Caki2 (cell line): Measurements from ENCODE around the gene RHBDL1. TPM values are rescaled to one million over a fixed set of nuclear protein-coding genes. Genes with fewer than 3 reads are reported as not detected.

Experiments used
- DNase-seq: peaks from one replicate; pipeline ENCODE4 v3.0.0-alpha.2; 2015; ENCODE audit warnings: low read depth
- in situ Hi-C: cut with HindIII; loops from 2 replicates; pipeline ENCODE4 v1.10.0; 2016; ENCODE audit warnings: low sequenced_read_pairs, low pct_unique_long_range_greater_than_20kb, mixed read lengths
- total RNA-seq: library from RNA; depleted of rRNA; stranded (reverse); fragments of >200 nt; shearing (Covaris generic); gene quantifications from 2 replicates; pipeline ENCODE4 v1.2.3, GENCODE V29; 2014; ENCODE audit warnings: low replicate concordance

Gene RHBDL1
- total RNA-seq, 1 experiment from 2014 or later = 0.68 TPM

- DNase-seq = peak; percentile 92
- in situ Hi-C loops = no loop called here
Observed at GRCh38 chr16:648781-649589, 26.5 kb upstream of the RHBDL1 start, which contains the start of gene WDR90. TSS of gene WDR90 (plus strand) at chr16:649365. CDS start at chr16:649417, 52 bp downstream.

DNA sequence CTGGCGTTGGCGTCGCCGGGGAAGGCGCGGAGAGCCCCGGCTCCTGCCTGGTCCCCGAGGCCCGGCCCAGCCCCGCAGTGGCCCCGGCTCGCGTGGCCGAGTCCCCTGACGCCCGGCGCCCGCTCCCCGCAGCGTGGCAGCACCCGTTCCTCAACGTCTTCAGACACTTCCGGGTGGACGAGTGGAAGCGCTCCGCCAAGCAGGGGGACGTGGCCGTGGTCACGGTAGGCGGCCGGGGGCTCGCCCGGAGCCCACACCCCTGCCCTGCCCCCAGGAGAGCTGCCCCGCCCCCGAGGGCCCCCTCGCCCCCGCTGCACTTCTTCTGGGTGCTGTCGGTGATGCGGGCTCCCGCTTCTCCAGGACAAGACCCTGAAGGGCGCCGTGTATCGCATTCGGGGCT lies 25.8 kb upstream of the RHBDL1 start:
- DNase-seq = no peak
- in situ Hi-C loops = no loop called here

DNA sequence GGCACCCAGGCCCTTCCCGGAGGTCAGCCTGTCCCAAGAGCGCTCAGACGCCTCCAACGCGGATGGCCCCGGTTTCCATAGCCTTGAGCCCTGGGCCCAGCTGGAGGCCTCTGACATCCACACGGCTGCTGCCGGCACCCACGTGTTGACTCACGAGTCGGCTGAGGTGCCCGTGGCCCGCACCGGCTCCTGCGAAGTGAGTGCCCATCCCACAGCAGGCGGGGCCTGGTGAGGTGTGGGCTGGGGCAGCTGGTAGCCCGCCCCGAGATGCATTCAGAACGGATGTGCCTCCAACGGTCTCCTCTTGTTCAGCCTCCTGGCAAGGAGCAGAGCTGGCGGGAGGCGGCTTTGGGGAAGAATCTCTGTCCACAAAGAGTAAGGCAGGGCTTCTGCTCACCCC lies 23.6 kb upstream of the RHBDL1 start:
- in situ Hi-C loops = no loop called here

DNA sequence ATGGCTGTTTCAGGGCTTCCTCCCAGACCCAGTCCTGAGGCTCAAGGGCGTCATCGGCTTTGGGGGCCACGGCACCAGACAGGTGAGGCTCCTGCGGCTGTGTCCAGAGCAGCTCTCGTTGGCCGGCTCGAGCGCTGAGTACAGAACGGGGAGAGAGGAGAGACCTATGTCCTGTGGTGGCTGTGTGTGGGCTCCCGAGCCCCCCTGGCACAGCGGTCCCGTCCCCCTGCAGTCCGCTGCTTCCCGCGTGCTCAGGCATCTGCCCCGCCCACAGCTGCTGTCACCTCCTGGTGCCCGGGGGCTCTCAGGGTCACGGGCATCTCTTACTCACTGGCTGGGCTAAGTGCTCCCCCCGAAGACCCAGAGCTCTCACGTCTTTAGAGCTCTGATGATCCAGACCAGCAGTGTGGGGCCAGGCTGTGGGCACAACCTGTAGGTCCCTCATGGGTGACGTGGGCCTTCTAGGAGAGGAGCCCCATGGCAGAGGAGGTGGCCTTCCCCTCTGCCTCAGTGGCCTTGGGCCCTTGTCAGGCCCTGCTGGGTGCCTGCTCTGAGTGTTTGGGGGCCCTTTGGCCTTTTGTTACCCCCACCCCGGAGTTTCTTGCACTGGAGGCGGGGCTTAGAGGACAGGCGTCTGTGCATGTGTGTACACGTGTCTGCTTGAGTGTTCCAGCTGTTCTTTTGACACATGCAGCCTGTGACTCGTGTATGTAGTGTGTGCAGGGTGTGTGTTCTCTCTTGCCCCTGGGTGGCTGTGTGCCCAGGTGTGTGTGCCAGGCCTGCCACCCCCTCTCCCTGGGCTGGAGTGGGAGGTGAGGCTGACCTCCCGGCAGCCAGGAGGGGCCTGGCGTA lies 22.8 kb upstream of the RHBDL1 start:
- no peak for DNase-seq
- in situ Hi-C loops = no loop called here

More for the DNA sequence above, 23.6 kb upstream of the RHBDL1 start:
- DNase-seq = no peak

- in situ Hi-C loops = no loop called here
Observed at GRCh38 chr16:654034-654433, 21.4 kb upstream of the RHBDL1 start.

DNA sequence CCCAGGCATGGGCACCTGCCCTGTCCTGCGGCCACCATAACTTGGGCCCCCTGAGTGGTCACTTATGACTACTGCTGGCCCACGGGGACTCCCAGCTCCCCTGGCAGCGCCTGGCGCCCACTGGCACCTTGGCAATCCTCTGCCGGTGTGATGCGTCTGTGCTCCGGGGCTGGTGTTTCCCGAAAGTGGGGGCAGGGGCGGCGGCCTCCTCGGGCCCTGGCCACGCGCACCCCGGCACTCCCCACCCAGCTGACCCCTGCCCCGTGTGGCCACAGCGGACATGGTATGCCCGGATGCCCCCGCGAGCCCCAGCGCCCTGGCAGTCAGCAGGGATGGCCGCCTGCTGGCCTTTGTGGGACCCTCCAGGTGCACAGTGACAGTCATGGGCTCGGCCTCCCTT lies 18.0 kb upstream of the RHBDL1 start:
- DNase-seq = no peak
- in situ Hi-C loops = no loop called here

More at GRCh38 chr16:654034-654433, 21.4 kb upstream of the RHBDL1 start:
- no peak for DNase-seq

DNA sequence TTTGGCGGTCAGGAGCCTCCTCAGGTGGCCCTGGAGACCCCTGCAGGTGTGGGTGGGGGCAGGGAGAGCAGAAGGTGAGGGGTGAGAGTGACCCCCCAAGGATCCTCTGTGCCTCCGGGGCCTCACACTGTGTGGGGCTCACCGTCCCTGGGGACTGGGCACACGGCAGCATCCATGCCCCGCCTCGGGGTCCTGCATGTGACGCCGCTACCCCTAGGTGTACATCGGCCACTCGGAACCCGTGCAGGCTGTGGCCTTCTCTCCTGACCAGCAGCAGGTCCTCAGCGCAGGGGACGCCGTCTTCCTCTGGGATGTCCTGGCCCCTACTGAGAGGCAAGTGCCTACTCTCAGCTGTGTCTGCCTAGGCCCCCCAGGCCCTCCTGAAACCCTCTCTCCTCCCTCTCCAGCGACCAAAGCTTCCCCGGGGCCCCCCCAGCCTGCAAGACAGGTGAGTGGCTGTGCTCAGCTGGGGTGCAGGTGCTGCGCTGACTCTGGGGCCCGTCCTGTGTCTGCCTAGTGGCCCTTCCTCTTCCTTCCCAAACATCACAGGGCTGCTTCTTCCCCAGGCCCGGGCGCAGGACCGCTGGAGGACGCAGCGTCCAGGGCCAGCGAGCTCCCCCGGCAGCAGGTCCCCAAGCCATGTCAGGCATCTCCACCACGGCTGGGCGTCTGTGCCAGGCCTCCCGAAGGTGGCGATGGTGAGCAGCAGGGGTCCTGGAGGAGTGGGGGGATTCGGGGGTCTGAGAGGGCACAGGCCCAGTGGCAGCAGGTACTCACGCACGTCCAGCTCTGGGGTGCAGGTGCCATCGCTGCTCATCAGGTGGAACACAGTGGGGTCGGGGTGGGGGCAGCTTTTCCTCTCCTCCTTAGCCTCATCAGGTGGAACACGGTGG lies 16.5 kb upstream of the RHBDL1 start:
- DNase-seq = no peak
- in situ Hi-C loops = no loop called here

DNA sequence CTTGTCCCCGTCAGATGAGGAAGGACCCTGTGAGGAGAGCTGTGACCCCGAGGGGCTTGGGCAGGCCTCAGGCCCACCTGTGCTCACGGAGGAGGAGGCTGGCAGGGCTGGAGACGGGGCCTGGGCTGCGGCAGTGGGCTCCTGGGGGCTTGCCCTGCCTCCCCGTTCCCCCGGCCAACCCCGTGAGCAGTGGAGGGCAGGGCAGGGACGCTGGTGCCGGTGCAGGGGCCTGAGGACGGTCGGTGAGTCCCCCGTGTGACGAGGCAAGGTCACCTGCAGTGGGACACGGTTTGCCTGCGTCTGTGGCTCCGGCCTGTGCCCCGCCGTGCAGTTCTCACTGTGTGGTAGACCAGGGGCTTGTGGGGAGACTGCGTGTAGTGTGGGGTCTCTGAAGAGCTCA lies 15.9 kb upstream of the RHBDL1 start:
- DNase-seq = no peak
- in situ Hi-C loops = no loop called here

- in situ Hi-C loops = no loop called here
- no peak for DNase-seq
Observed at GRCh38 chr16:660132-660458, 15.4 kb upstream of the RHBDL1 start.

GRCh38 chr16:660459-661183 lies 14.8 kb upstream of the RHBDL1 start:
- DNase-seq = peak; percentile 88
- in situ Hi-C loops = no loop called here

- in situ Hi-C loops = no loop called here
- DNase-seq = no peak
Observed at GRCh38 chr16:661184-661821, 14.2 kb upstream of the RHBDL1 start.

DNA sequence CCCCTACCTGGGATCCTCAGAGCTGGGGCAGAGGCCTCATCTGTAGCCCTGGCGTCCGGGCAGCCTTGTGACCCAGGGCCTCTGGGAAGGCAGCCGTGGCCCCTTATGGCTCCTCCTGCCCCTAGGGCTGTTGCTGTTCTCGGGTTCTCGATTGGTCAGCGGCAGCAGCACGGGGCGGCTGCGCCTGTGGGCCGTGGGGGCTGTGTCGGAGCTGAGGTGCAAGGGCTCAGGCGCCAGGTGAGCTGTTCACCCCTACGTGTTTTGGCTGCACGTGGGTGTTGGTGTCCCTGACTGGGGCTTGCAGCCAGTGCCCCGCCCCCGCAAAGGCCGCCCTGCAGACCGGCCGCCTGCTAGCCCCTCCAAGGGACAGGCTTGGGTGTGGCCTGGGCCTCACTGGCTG lies 13.4 kb upstream of the RHBDL1 start:
- in situ Hi-C loops = no loop called here
- no peak for DNase-seq

- in situ Hi-C loops = no loop called here
Observed at GRCh38 chr16:662597-662996, 12.9 kb upstream of the RHBDL1 start.

GRCh38 chr16:666572-666971 lies 8.9 kb upstream of the RHBDL1 start:
- DNase-seq = no peak
- in situ Hi-C loops = no loop called here

More at GRCh38 chr16:662597-662996, 12.9 kb upstream of the RHBDL1 start:
- no peak for DNase-seq

DNA sequence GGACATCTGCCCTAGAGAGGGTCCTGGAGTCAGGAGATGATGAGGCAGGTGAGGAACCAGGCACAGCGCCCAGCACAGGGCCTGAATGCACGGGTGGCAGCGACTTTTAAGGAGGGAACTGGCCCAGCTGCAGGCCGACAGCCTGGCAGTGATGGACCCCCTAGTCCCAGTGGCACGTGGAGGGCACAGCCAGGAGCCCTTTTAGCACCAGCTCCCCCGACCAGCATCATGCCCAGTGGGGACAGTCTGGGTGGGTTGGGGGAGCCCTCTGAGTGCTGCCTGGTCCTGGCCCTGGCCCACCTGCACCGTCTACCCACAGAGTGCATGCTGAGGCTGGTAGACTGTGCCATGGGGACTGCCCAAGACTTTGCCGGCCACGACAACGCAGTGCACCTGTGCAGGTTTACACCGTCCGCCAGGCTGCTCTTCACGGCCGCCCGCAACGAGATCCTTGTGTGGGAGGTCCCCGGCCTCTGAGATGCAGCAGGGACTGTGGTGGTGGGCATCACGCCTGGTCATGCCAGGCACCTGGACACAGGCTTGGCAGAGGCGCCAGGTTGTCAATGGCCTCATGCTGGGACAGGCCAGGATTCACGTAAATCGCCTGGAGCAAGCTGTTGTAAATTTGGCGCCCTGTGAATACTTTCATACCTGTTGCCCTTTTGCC lies 8.2 kb upstream of the RHBDL1 start:
- in situ Hi-C loops = no loop called here
- DNase-seq = no peak

DNA sequence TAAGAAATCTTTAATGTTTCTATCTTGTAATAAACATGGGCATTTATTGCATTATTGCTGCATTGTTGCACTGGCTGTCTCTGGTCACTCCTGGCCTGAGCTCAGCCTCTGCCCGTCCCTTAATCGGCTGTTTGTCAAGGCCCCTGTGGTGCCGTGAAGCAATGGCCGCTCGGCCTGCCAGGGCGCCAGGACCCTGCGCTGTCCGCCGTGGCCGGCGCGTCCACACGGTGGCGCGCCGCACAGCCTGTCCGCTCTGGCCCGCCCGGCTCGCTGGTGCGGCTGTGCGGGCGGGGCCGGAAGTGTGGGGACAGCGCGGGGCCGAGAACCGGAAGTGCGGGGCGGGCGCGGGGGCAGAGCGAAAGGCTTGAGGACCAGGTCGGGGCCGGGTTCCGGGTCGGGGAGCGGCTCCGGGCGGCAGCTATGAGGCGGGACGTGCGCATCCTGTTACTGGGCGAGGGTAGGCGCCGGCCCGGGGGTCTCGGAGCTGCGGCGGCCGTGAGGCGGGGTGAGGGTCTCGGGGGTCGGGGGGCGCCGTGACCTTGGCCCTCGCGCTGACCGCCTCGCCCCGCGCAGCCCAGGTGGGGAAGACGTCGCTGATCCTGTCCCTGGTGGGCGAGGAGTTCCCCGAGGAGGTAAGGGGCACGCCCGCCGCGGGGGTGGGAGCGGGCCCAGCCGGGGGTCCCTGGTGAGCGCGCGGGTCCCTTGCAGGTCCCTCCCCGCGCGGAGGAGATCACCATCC lies 7.5 kb upstream of the RHBDL1 start, which contains the start of gene RHOT2:
TSS of gene RHOT2 (plus strand) at position 353 of the 739 bp plus-strand sequence. CDS start at position 421, 68 bp downstream.
- in situ Hi-C loops = no loop called here
- DNase-seq = peak; percentile 84
